SH-SY5Y (cell line): ENCODE measurements around the gene TMPRSS6.

Experiments
- GATA2 ChIP-seq: IDR thresholded peaks from 2 replicates; pipeline ENCODE4 v1.6.1; 2011; ENCODE audit warnings: mild to moderate bottlenecking, low read depth, low read length
- GATA3 ChIP-seq: IDR thresholded peaks from 2 replicates; pipeline ENCODE4 v1.6.1; 2011; ENCODE audit warnings: low read depth, mild to moderate bottlenecking, low read length, moderate library complexity

DNA sequence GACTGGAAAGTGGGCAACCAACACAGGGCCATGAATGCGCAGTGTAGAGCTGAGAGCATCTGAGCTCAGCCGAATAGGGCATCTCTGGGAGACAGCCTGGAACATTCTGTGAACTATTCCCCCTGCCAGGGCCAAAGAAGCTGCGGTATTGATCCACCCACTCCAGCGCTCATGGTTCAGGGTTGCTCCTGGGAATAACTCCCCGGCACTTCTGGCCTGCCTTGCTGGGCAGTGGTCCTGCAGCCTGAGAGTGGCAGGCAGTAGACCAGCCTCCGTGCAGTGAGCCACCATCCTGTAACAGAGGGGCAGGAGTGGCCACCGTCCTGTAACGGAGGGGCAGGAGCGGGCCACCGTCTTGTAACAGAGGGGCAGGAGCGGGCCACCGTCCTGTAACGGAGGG lies 12.2 kb downstream of the TMPRSS6 start:
- TF ChIP-seq GATA2 (no peak), GATA3 (no peak)
